K562 (cell line): ENCODE results near the gene IRGQ. TPM values are rescaled to one million over a fixed set of nuclear protein-coding genes. Genes with fewer than 3 reads are reported as not detected.

ENCODE experiments used
- BCOR ChIP-seq: fragments of 450-650 bp; IDR thresholded peaks from 2 replicates; pipeline ENCODE4 v1.6.1; 2016
- CBFA2T2 ChIP-seq: fragments of 450-650 bp; conservative IDR thresholded peaks from 2 replicates; pipeline ENCODE4 v1.6.1; 2017; ENCODE audit warnings: mild to moderate bottlenecking
- KDM5B ChIP-seq: fragments of 200-600 bp; sonication (generic); IDR thresholded peaks from 2 replicates; pipeline ENCODE4 v1.6.1; 2012; ENCODE audit warnings: low read depth, mild to moderate bottlenecking, moderate library complexity, low read length, control low read depth, inconsistent platforms; ENCODE audit not compliant: insufficient replicate concordance
- PPARD ChIP-seq: fragments of 250-450 bp; sonication (Bioruptor Pico); IDR thresholded peaks from 2 replicates; pipeline ENCODE4 v1.8.0; 2022; ENCODE audit warnings: inconsistent platforms, mild to moderate bottlenecking, moderate library complexity
- PTTG1 ChIP-seq: fragments of 450-650 bp; IDR thresholded peaks from 2 replicates; pipeline ENCODE4 v1.6.1; 2016; ENCODE audit warnings: low read depth, mild to moderate bottlenecking, missing genetic modification characterization, missing compliant biosample characterization
- RBM22 ChIP-seq: fragments of 200-400 bp; formaldehyde crosslinking; IDR thresholded peaks from 2 replicates; pipeline ENCODE4 v1.6.1; 2018; ENCODE audit warnings: low read length, low read depth; ENCODE audit not compliant: poor library complexity, severe bottlenecking
- SMARCE1 ChIP-seq: fragments of 450-650 bp; IDR thresholded peaks from 2 replicates; pipeline ENCODE4 v1.7.1; 2016; ENCODE audit warnings: mild to moderate bottlenecking
- WHSC1 ChIP-seq: IDR thresholded peaks from one replicate; pipeline ENCODE4 v1.6.1; 2012; ENCODE audit warnings: low read length, control low read depth, inconsistent platforms
- ZBTB7A ChIP-seq: IDR thresholded peaks from 2 replicates; pipeline ENCODE4 v1.6.1; 2011; ENCODE audit warnings: low read depth, mild to moderate bottlenecking, low read length, moderate library complexity, borderline replicate concordance; ENCODE audit not compliant: control insufficient read depth
- ZFP36 ChIP-seq: fragments of 150-350 bp; IDR thresholded peaks from 2 replicates; pipeline ENCODE4 v1.6.1; 2018; ENCODE audit warnings: low read length, low read depth; ENCODE audit not compliant: partially characterized antibody
- ZFPM2 ChIP-seq: fragments of 250-450 bp; sonication (Bioruptor Pico); IDR thresholded peaks from 2 replicates; pipeline ENCODE4 v1.5.1; 2022; ENCODE audit warnings: mild to moderate bottlenecking
- ZNF561 ChIP-seq: fragments of 450-650 bp; formaldehyde crosslinking; conservative IDR thresholded peaks from 2 replicates; pipeline ENCODE4 v1.4.0; 2020; ENCODE audit warnings: mild to moderate bottlenecking, moderate library complexity
- ZNF584 ChIP-seq: fragments of 200-800 bp; sonication (Bioruptor generic); IDR thresholded peaks from 2 replicates; pipeline ENCODE4 v1.6.1; 2016; ENCODE audit warnings: low read depth, mild to moderate bottlenecking, missing genetic modification characterization, missing compliant biosample characterization
- polyA plus RNA-seq, 8 experiments: library from polyadenylated mRNA; depleted of rRNA in 4 of 8; stranded (reverse) in 5 of 8; unstranded in 3 of 8; fragments of >200 nt; fragmentation: Nextera tagmentation in 2 of 8; fragmentation: Illumina TruSeq in 1 of 8; extraction: Ambion mirVana in 2 of 8; extraction: Trizol in 1 of 8; gene quantifications; 2 replicates each; pipeline versions ENCODE4 v1.2.1 to v1.2.3, GENCODE V29; 2011 to 2014; ENCODE audit warnings: inconsistent platforms in 1 of 8, missing spikeins in 1 of 8
- total RNA-seq, 7 experiments: library from RNA; depleted of rRNA in 6 of 7; stranded (reverse); fragments of >200 nt in 6 of 7; fragmentation: Illumina TruSeq in 2 of 7; extraction: Trizol in 2 of 7; gene quantifications; 2 replicates each; pipeline versions ENCODE4 v1.2.1 to v1.2.3, GENCODE V29; 2011 to 2021; ENCODE audit warnings: low replicate concordance in 1 of 7
- TF ChIP-seq, protein P1 (sequence below): sonication (generic); formaldehyde crosslinking; IDR thresholded peaks from 2 replicates; pipeline ENCODE4 v1.8.0; 2022; ENCODE audit warnings: mild to moderate bottlenecking, missing genetic modification reagents
- TF ChIP-seq, protein P2 (sequence below), 2 experiments: fragments of 200-800 bp in 1 of 2; sonication (Bioruptor generic) in 1 of 2; sonication (generic) in 1 of 2; formaldehyde crosslinking in 1 of 2; IDR thresholded peaks in 1 of 2; conservative IDR thresholded peaks in 1 of 2; 2 replicates each; pipeline versions ENCODE4 v1.5.0 to v1.6.1; 2016 to 2020; ENCODE audit warnings: missing compliant biosample characterization in 1 of 2, missing genetic modification characterization in 1 of 2, missing genetic modification reagents in 1 of 2
- TF ChIP-seq, protein P3 (sequence below): fragments of 250-450 bp; sonication (Bioruptor Pico); IDR thresholded peaks from 2 replicates; pipeline ENCODE4 v1.5.0; 2022; ENCODE audit warnings: mild to moderate bottlenecking
- TF ChIP-seq, protein P4 (sequence below): fragments of 450-650 bp; IDR thresholded peaks from 2 replicates; pipeline ENCODE4 v1.6.1; 2016; ENCODE audit warnings: antibody characterized with exemption
- TF ChIP-seq, protein P5 (sequence below): fragments of 250-450 bp; sonication (Bioruptor Pico); IDR thresholded peaks from 2 replicates; pipeline ENCODE4 v1.8.0; 2021; ENCODE audit warnings: moderate library complexity, mild to moderate bottlenecking, inconsistent platforms
- TF ChIP-seq, protein P6 (sequence below): fragments of 200-400 bp; formaldehyde crosslinking; IDR thresholded peaks from 2 replicates; pipeline ENCODE4 v1.6.1; 2017; ENCODE audit warnings: mild to moderate bottlenecking, low read depth, low read length, moderate library complexity

The IRGQ gene
- total and polyA plus RNA-seq, 9 of the 15 experiments (the other 6 are each of a cell fraction or from before 2014, with no cell fraction given) = 3.5 to 19.2 (median 7.9) TPM

DNA sequence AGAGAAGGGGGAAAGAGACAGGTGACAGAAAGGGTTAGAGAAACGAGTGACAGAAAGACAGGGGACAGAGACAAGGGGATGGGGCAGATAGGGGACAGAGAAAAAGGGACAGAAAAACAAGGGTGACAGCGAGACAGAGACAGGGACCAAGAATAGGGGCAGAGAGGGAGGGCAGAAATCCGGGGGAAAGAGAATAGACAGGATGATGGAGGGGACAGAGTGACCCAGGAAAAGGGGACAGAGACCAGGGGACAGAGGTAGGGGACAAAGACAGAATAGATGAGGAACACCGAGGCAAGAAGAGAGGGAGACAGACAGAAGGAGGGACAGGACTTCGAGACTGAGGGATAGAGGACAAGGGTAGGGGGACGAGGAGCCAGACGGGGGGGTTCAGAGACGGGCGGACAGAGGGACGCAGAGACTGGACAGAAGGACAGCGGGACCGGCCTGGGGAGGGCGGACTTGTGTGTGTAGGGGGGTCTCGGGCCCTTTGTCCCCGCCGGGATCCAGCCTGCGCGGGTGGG, 43.1 kb upstream of the IRGQ start (continued):
- TF ChIP-seq, protein P1, sequence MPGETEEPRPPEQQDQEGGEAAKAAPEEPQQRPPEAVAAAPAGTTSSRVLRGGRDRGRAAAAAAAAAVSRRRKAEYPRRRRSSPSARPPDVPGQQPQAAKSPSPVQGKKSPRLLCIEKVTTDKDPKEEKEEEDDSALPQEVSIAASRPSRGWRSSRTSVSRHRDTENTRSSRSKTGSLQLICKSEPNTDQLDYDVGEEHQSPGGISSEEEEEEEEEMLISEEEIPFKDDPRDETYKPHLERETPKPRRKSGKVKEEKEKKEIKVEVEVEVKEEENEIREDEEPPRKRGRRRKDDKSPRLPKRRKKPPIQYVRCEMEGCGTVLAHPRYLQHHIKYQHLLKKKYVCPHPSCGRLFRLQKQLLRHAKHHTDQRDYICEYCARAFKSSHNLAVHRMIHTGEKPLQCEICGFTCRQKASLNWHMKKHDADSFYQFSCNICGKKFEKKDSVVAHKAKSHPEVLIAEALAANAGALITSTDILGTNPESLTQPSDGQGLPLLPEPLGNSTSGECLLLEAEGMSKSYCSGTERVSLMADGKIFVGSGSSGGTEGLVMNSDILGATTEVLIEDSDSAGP = no peak
- TF ChIP-seq ZFP36 (no peak), ZNF561 (CRISPR knock-in tag) (no peak), RBM22 (no peak), CBFA2T2 (no peak), KDM5B (no peak), WHSC1 (no peak), SMARCE1 (0 out of 2 replicates have a peak, but pooled peaks have one; percentile 17), ZNF584 (no peak), BCOR (no peak), PPARD (CRISPR knock-in tag) (no peak), ZFPM2 (CRISPR knock-in tag) (no peak), PTTG1 (tag) (no peak), ZBTB7A (peak; percentile 35; the same call in 1 of the 2 replicates)
- TF ChIP-seq, protein P2, sequence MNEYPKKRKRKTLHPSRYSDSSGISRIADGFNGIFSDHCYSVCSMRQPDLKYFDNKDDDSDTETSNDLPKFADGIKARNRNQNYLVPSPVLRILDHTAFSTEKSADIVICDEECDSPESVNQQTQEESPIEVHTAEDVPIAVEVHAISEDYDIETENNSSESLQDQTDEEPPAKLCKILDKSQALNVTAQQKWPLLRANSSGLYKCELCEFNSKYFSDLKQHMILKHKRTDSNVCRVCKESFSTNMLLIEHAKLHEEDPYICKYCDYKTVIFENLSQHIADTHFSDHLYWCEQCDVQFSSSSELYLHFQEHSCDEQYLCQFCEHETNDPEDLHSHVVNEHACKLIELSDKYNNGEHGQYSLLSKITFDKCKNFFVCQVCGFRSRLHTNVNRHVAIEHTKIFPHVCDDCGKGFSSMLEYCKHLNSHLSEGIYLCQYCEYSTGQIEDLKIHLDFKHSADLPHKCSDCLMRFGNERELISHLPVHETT (CRISPR knock-in tag; conservative IDR thresholded peaks at IDR 0.05 in 1 of 2, IDR thresholded peaks at IDR 0.05 in 1 of 2) = no peak
- TF ChIP-seq, protein P3, sequence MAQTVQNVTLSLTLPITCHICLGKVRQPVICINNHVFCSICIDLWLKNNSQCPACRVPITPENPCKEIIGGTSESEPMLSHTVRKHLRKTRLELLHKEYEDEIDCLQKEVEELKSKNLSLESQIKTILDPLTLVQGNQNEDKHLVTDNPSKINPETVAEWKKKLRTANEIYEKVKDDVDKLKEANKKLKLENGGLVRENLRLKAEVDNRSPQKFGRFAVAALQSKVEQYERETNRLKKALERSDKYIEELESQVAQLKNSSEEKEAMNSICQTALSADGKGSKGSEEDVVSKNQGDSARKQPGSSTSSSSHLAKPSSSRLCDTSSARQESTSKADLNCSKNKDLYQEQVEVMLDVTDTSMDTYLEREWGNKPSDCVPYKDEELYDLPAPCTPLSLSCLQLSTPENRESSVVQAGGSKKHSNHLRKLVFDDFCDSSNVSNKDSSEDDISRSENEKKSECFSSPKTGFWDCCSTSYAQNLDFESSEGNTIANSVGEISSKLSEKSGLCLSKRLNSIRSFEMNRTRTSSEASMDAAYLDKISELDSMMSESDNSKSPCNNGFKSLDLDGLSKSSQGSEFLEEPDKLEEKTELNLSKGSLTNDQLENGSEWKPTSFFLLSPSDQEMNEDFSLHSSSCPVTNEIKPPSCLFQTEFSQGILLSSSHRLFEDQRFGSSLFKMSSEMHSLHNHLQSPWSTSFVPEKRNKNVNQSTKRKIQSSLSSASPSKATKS (CRISPR knock-in tag) = no peak
- TF ChIP-seq, protein P4, sequence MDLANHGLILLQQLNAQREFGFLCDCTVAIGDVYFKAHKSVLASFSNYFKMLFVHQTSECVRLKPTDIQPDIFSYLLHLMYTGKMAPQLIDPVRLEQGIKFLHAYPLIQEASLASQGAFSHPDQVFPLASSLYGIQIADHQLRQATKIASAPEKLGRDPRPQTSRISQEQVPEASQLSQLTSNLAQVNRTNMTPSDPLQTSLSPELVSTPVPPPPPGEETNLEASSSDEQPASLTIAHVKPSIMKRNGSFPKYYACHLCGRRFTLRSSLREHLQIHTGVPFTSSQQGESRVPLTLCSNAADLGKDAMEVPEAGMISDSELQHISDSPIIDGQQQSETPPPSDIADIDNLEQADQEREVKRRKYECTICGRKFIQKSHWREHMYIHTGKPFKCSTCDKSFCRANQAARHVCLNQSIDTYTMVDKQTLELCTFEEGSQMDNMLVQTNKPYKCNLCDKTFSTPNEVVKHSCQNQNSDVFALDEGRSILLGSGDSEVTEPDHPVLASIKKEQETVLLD = no peak
- TF ChIP-seq, protein P5, sequence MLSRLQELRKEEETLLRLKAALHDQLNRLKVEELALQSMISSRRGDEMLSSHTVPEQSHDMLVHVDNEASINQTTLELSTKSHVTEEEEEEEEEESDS (CRISPR knock-in tag) = no peak
- TF ChIP-seq, protein P6, sequence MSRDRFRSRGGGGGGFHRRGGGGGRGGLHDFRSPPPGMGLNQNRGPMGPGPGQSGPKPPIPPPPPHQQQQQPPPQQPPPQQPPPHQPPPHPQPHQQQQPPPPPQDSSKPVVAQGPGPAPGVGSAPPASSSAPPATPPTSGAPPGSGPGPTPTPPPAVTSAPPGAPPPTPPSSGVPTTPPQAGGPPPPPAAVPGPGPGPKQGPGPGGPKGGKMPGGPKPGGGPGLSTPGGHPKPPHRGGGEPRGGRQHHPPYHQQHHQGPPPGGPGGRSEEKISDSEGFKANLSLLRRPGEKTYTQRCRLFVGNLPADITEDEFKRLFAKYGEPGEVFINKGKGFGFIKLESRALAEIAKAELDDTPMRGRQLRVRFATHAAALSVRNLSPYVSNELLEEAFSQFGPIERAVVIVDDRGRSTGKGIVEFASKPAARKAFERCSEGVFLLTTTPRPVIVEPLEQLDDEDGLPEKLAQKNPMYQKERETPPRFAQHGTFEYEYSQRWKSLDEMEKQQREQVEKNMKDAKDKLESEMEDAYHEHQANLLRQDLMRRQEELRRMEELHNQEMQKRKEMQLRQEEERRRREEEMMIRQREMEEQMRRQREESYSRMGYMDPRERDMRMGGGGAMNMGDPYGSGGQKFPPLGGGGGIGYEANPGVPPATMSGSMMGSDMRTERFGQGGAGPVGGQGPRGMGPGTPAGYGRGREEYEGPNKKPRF = no peak
